Measurements from ENCODE around the gene C1RL. TPM values are rescaled to one million over a fixed set of nuclear protein-coding genes. Genes with fewer than 3 reads are reported as not detected.

Gene C1RL
- total and polyA plus RNA-seq, 2 donors (not counting 1 experiment from before 2014, with no cell fraction given) = 13.5 to 24.9 TPM

- 100% methylated on average over 3 of the region's 3 CpGs for WGBS (ENCODE audit: insufficient coverage)
- no peaks in the 10 kb centered on the region for H3K79me2 ChIP-seq (ENCODE audit: control insufficient read depth, insufficient read depth, low read length)
- no peak overlapping the region for H3K27ac ChIP-seq (ENCODE audit: low read length in 2 of 2)
- no peak overlapping the region for H3K4me3 Mint-ChIP-seq
- intact Hi-C loops (cut with micrococcal nuclease) = no loop called here
- peaks cover 0 to 30% of the 10 kb centered on the region in 2 experiments for H3K36me3 ChIP-seq (replicated peaks in 1 of 2; ENCODE audit: control extremely low read depth in 1 of 2, control insufficient read depth in 1 of 2, extremely low read depth in 1 of 2, insufficient read depth in 2 of 2, low read length in 1 of 2)
- no peak overlapping the region for H2AFZ ChIP-seq (ENCODE audit: insufficient read depth, low read depth, low read length, poor library complexity, severe bottlenecking)
- ChIA-PET CTCF (interaction anchor here (0.9 kb wide), 1 partner anchor 14 kb away, joined by 3 read pairs; no protein-coding TSS in a partner anchor), POLR2A (no interaction called here)
- peaks cover 0 to 3% of the 10 kb centered on the region in 2 donors for H3K4me1 ChIP-seq (ENCODE audit: control insufficient read depth in 2 of 2, insufficient read depth in 2 of 2, low read length in 2 of 2)
- TF ChIP-seq CTCF (IDR thresholded peaks at IDR 0.05) (no peak), EZH2 (IDR thresholded peaks at IDR 0.05; ENCODE audit: borderline replicate concordance, insufficient read depth, low read depth, low read length, poor library complexity, severe bottlenecking) (no peak)
- H3K27ac Mint-ChIP-seq = no peak overlapping the region
- no peak overlapping the region for H3K9ac ChIP-seq (ENCODE audit: low read length)
- peaks cover 11% of the 10 kb centered on the region for H3K4me1 Mint-ChIP-seq
- H3K4me3 ChIP-seq (ENCODE audit: control extremely low read depth in 1 of 5, extremely low read depth in 1 of 5, insufficient read depth in 1 of 5, low read depth in 2 of 5, low read length in 4 of 5) = no peak overlapping the region
- no peaks in the 10 kb centered on the region for H3K9me3 Mint-ChIP-seq (ENCODE audit: insufficient read depth)
- no peak overlapping the region for H3K4me2 ChIP-seq (replicated peaks; ENCODE audit: low read depth, low read length, poor library complexity, severe bottlenecking)
- no peaks in the 10 kb centered on the region for H3K27me3 ChIP-seq (replicated peaks in 1 of 4; ENCODE audit: control extremely low read depth in 1 of 4, control insufficient read depth in 3 of 4, insufficient read depth in 4 of 4, low read length in 3 of 4)
- no peaks in the 10 kb centered on the region for H3K27me3 Mint-ChIP-seq
- no peaks in the 10 kb centered on the region for H3K9me3 ChIP-seq (ENCODE audit: control extremely low read depth in 1 of 3, control insufficient read depth in 2 of 3, insufficient read depth in 1 of 3, low read length in 2 of 3)
- no peak for ATAC-seq (ENCODE audit: low read depth)
- no peak for DNase-seq
- no peaks in the 10 kb centered on the region for H4K20me1 ChIP-seq (ENCODE audit: control insufficient read depth, insufficient read depth, low read length, poor library complexity, severe bottlenecking)
Observed at GRCh38 chr12:7136676-7137075, 27.7 kb upstream of the C1RL start.

GRCh38 chr12:7136071-7136470 is 27.1 kb upstream of the C1RL start:
- Histone ChIP-seq H3K9ac (ENCODE audit: low read length) (no peak overlapping the region), H3K4me3 (ENCODE audit: control extremely low read depth in 1 of 5, extremely low read depth in 1 of 5, insufficient read depth in 1 of 5, low read depth in 2 of 5, low read length in 4 of 5) (no peak overlapping the region), H3K36me3 (replicated peaks in 1 of 2; ENCODE audit: control extremely low read depth in 1 of 2, control insufficient read depth in 1 of 2, extremely low read depth in 1 of 2, insufficient read depth in 2 of 2, low read length in 1 of 2) (peaks cover 0 to 26% of the 10 kb centered on the region in 2 experiments), H3K27me3 (replicated peaks in 1 of 4; ENCODE audit: control extremely low read depth in 1 of 4, control insufficient read depth in 3 of 4, insufficient read depth in 4 of 4, low read length in 3 of 4) (no peaks in the 10 kb centered on the region), H3K27ac (ENCODE audit: low read length in 2 of 2) (no peak overlapping the region), H2AFZ (ENCODE audit: insufficient read depth, low read depth, low read length, poor library complexity, severe bottlenecking) (no peak overlapping the region), H3K4me1 (ENCODE audit: control insufficient read depth in 2 of 2, insufficient read depth in 2 of 2, low read length in 2 of 2) (peaks cover 5 to 10% of the 10 kb centered on the region in 2 donors), H3K4me2 (replicated peaks; ENCODE audit: low read depth, low read length, poor library complexity, severe bottlenecking) (no peak overlapping the region), H3K79me2 (ENCODE audit: control insufficient read depth, insufficient read depth, low read length) (no peaks in the 10 kb centered on the region), H4K20me1 (ENCODE audit: control insufficient read depth, insufficient read depth, low read length, poor library complexity, severe bottlenecking) (no peaks in the 10 kb centered on the region), H3K9me3 (ENCODE audit: control extremely low read depth in 1 of 3, control insufficient read depth in 2 of 3, insufficient read depth in 1 of 3, low read length in 2 of 3) (no peaks in the 10 kb centered on the region)
- no peak overlapping the region for H3K27ac Mint-ChIP-seq
- 96% methylated on average over 6 of the region's 7 CpGs for WGBS (ENCODE audit: insufficient coverage)
- H3K27me3 Mint-ChIP-seq = no peaks in the 10 kb centered on the region
- ChIA-PET CTCF (interaction anchor here (0.6 to 0.9 kb wide), 2 partner anchors 14 to 15 kb away, joined by 3 read pairs; no protein-coding TSS in a partner anchor), POLR2A (no interaction called here)
- TF ChIP-seq EZH2 (IDR thresholded peaks at IDR 0.05; ENCODE audit: borderline replicate concordance, insufficient read depth, low read depth, low read length, poor library complexity, severe bottlenecking) = no peak
- no peak for TF ChIP-seq CTCF (IDR thresholded peaks at IDR 0.05)
- ATAC-seq (ENCODE audit: low read depth) (no peak), DNase-seq (no peak)
- intact Hi-C loops (cut with micrococcal nuclease) = no loop called here
- H3K4me1 Mint-ChIP-seq = peaks cover 16% of the 10 kb centered on the region
- no peak overlapping the region for H3K4me3 Mint-ChIP-seq
- H3K9me3 Mint-ChIP-seq (ENCODE audit: insufficient read depth) = no peaks in the 10 kb centered on the region

All from B cell (primary cell).